K562 (cell line): ENCODE results near the gene NPC1L1. TPM values are rescaled to one million over a fixed set of nuclear protein-coding genes. Genes with fewer than 3 reads are reported as not detected.

Experiments used
- ATF1 ChIP-seq, 2 experiments: fragments of 450-650 bp in 1 of 2; IDR thresholded peaks; 2 replicates each; pipeline ENCODE4 v1.6.1; 2016; ENCODE audit warnings: missing compliant biosample characterization in 1 of 2, missing genetic modification characterization in 1 of 2
- CBX1 ChIP-seq: sonication (generic); IDR thresholded peaks from 2 replicates; pipeline ENCODE4 v1.6.1; 2016; ENCODE audit warnings: antibody characterized with exemption, low read depth, mild to moderate bottlenecking
- CBX3 ChIP-seq, 2 experiments: IDR thresholded peaks; 1 replicate in 1 of 2; 2 replicates in 1 of 2; pipeline ENCODE4 v1.6.1; 2012; ENCODE audit warnings: inconsistent platforms in 2 of 2, low read length in 2 of 2, borderline replicate concordance in 1 of 2, control low read depth in 1 of 2
- CGGBP1 ChIP-seq: fragments of 250-450 bp; sonication (Bioruptor Pico); IDR thresholded peaks from 2 replicates; pipeline ENCODE4 v1.9.0; 2021; ENCODE audit warnings: mild to moderate bottlenecking
- EP300 ChIP-seq: IDR thresholded peaks from 2 replicates; pipeline ENCODE4 v1.6.1; 2012; ENCODE audit warnings: low read length, improper control_type of control experiment
- ESRRA ChIP-seq: fragments of 450-650 bp; IDR thresholded peaks from 2 replicates; pipeline ENCODE4 v1.6.1; 2014; ENCODE audit warnings: low read depth, mild to moderate bottlenecking, moderate library complexity, borderline replicate concordance
- EZH2 ChIP-seq: IDR thresholded peaks from 2 replicates; pipeline ENCODE4 v1.6.1; 2012; ENCODE audit warnings: low read depth, mild to moderate bottlenecking, inconsistent platforms, low read length, borderline replicate concordance
- FOXJ3 ChIP-seq: sonication (generic); formaldehyde crosslinking; IDR thresholded peaks from 2 replicates; pipeline ENCODE4 v1.4.0; 2020; ENCODE audit warnings: mild to moderate bottlenecking, missing genetic modification reagents
- GATAD2A ChIP-seq: fragments of 450-650 bp; IDR thresholded peaks from 2 replicates; pipeline ENCODE4 v1.6.1; 2017
- HBP1 ChIP-seq: fragments of 450-650 bp; formaldehyde crosslinking; IDR thresholded peaks from 2 replicates; pipeline ENCODE4 v1.4.0; 2022; ENCODE audit warnings: missing genetic modification characterization
- HDGF ChIP-seq: fragments of 450-650 bp; IDR thresholded peaks from 2 replicates; pipeline ENCODE4 v1.6.1; 2016
- HNRNPH1 ChIP-seq: fragments of 200-400 bp; formaldehyde crosslinking; optimal IDR thresholded peaks from 2 replicates; pipeline ENCODE3; 2017; ENCODE audit warnings: low read depth, mild to moderate bottlenecking, low read length, moderate library complexity
- IFI16 ChIP-seq: fragments of 250-450 bp; sonication (Bioruptor Pico); IDR thresholded peaks from 2 replicates; pipeline ENCODE4 v2.1.2; 2022; ENCODE audit warnings: mild to moderate bottlenecking, inconsistent platforms
- LCOR ChIP-seq: sonication (generic); formaldehyde crosslinking; IDR thresholded peaks from 2 replicates; pipeline ENCODE4 v1.8.0; 2022; ENCODE audit warnings: mild to moderate bottlenecking, missing genetic modification reagents
- RAD51 ChIP-seq: fragments of 450-650 bp; IDR thresholded peaks from 2 replicates; pipeline ENCODE4 v1.7.1; 2016; ENCODE audit warnings: low read depth, mild to moderate bottlenecking, borderline replicate concordance
- RBM22 ChIP-seq: fragments of 200-400 bp; formaldehyde crosslinking; IDR thresholded peaks from 2 replicates; pipeline ENCODE4 v1.6.1; 2018; ENCODE audit warnings: low read length, low read depth; ENCODE audit not compliant: poor library complexity, severe bottlenecking
- STAT5B ChIP-seq: fragments of 250-450 bp; sonication (Bioruptor Pico); IDR thresholded peaks from 2 replicates; pipeline ENCODE4 v1.8.0; 2021; ENCODE audit warnings: mild to moderate bottlenecking, inconsistent platforms
- SUPT5H ChIP-seq: fragments of 450-650 bp; IDR thresholded peaks from 2 replicates; pipeline ENCODE4 v1.6.1; 2016
- TRIM24 ChIP-seq, 2 experiments: fragments of 450-650 bp; IDR thresholded peaks; 2 replicates each; pipeline ENCODE4 v1.6.1; 2016
- TRIM28 ChIP-seq: fragments of 450-650 bp; IDR thresholded peaks from 2 replicates; pipeline ENCODE4 v1.6.1; 2017
- TSHZ1 ChIP-seq: fragments of 250-450 bp; sonication (Bioruptor Pico); IDR thresholded peaks from 2 replicates; pipeline ENCODE4 v1.4.0; 2020; ENCODE audit warnings: mild to moderate bottlenecking, moderate library complexity
- ZBTB34 ChIP-seq: fragments of 250-450 bp; sonication (Bioruptor Pico); IDR thresholded peaks from 2 replicates; pipeline ENCODE4 v1.8.0; 2021; ENCODE audit warnings: mild to moderate bottlenecking, moderate library complexity
- ZNF324 ChIP-seq: fragments of 250-450 bp; sonication (Bioruptor Pico); IDR thresholded peaks from 2 replicates; pipeline ENCODE4 v1.4.0; 2020; ENCODE audit warnings: mild to moderate bottlenecking
- ZNF707 ChIP-seq: fragments of 250-450 bp; sonication (Bioruptor Pico); conservative IDR thresholded peaks from 2 replicates; pipeline ENCODE4 v1.8.0; 2022; ENCODE audit warnings: inconsistent platforms, mild to moderate bottlenecking, moderate library complexity
- ZNF780A ChIP-seq: fragments of 250-450 bp; sonication (Bioruptor Pico); IDR thresholded peaks from 2 replicates; pipeline ENCODE4 v1.5.0; 2021; ENCODE audit warnings: mild to moderate bottlenecking
- polyA plus RNA-seq, 8 experiments: library from polyadenylated mRNA; depleted of rRNA in 4 of 8; stranded (reverse) in 5 of 8; unstranded in 3 of 8; fragments of >200 nt; fragmentation: Nextera tagmentation in 2 of 8; fragmentation: Illumina TruSeq in 1 of 8; extraction: Ambion mirVana in 2 of 8; extraction: Trizol in 1 of 8; gene quantifications; 2 replicates each; pipeline versions ENCODE4 v1.2.1 to v1.2.3, GENCODE V29; 2011 to 2014; ENCODE audit warnings: inconsistent platforms in 1 of 8, missing spikeins in 1 of 8
- total RNA-seq, 7 experiments: library from RNA; depleted of rRNA in 6 of 7; stranded (reverse); fragments of >200 nt in 6 of 7; fragmentation: Illumina TruSeq in 2 of 7; extraction: Trizol in 2 of 7; gene quantifications; 2 replicates each; pipeline versions ENCODE4 v1.2.1 to v1.2.3, GENCODE V29; 2011 to 2021; ENCODE audit warnings: low replicate concordance in 1 of 7

The NPC1L1 gene
- total and polyA plus RNA-seq, 9 of the 15 experiments (the other 6 are each of a cell fraction or from before 2014, with no cell fraction given) = 0.01 to 0.18 (median 0.07) TPM; not detected in 4

- no peak for TF ChIP-seq TSHZ1 (CRISPR knock-in tag)
- TF ChIP-seq HNRNPH1 = no peak
- no peak for TF ChIP-seq EP300
- no peak for TF ChIP-seq RBM22
- TF ChIP-seq ATF1 (CRISPR knock-in tag; IDR thresholded peaks at IDR 0.05) = no peak
- TF ChIP-seq ATF1 (tag; IDR thresholded peaks at IDR 0.05) = no peak
- no peak for TF ChIP-seq ESRRA
- no peak for TF ChIP-seq IFI16 (CRISPR knock-in tag)
- TF ChIP-seq GATAD2A = no peak
- TF ChIP-seq FOXJ3 = no peak
- TF ChIP-seq TRIM28 = peak; percentile 91
- no peak for TF ChIP-seq STAT5B
- TF ChIP-seq HBP1 (CRISPR knock-in tag) = no peak
- TF ChIP-seq ZBTB34 (CRISPR knock-in tag) = no peak
- TF ChIP-seq ZNF324 = no peak
- TF ChIP-seq RAD51 = no peak
- TF ChIP-seq LCOR = no peak
- peak; percentile 42 to 60; a peak in 3 of 4 replicates for TF ChIP-seq TRIM24 (IDR thresholded peaks at IDR 0.05)
- TF ChIP-seq CBX1 = no peak
- TF ChIP-seq ZNF780A (CRISPR knock-in tag) = no peak
- no peak for TF ChIP-seq ZNF707 (CRISPR knock-in tag)
- no peak for TF ChIP-seq CGGBP1 (CRISPR knock-in tag)
- TF ChIP-seq EZH2 = no peak
- TF ChIP-seq HDGF = no peak
- TF ChIP-seq CBX3 (IDR thresholded peaks at IDR 0.05; ENCODE audit: borderline replicate concordance in 1 of 2, low read length in 2 of 2) = peak in 1 of 2 experiments; percentile 72; a peak in 2 of 3 replicates
- TF ChIP-seq SUPT5H = no peak
Measured at GRCh38 chr7:44524811-44525388, 16.2 kb downstream of the NPC1L1 start (continued).
